GM18519 (cell line): ENCODE data around the gene PLCH1.
"Not testable (repeated sequence)": the region's sequence is repeated elsewhere in the genome, so short reads cannot be mapped to it uniquely, and the experiment has no call there.

Experiments used
- ATAC-seq: cut with Tn5 transposase; IDR thresholded peaks from one replicate; pipeline ENCODE4 v1.9.1; 2021; ENCODE audit warnings: mild to moderate bottlenecking, moderate library complexity; ENCODE audit not compliant: unreplicated experiment, low FRiP score

The PLCH1 gene

GRCh38 chr3:155614410-155614809 is 130.5 kb downstream of the PLCH1 start:
- not testable (repeated sequence) for ATAC-seq

DNA sequence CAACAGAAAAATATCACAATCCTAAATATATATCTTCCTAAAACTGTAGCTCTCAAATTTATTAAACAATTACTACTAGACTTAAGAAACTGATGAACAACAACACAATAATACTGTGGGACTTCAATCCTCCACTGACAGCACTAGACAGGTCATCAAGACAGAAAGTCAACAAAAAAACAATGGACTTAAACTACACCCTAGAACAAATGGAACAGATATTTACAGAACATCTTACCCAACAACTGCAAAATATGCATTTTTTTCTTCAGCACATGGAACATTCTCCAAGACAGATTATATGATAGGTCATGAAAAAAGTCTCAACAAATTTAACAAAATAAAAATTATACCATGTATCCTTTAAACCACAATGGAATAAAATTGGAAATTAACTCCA is 133.4 kb downstream of the PLCH1 start:
- ATAC-seq: no peak

DNA sequence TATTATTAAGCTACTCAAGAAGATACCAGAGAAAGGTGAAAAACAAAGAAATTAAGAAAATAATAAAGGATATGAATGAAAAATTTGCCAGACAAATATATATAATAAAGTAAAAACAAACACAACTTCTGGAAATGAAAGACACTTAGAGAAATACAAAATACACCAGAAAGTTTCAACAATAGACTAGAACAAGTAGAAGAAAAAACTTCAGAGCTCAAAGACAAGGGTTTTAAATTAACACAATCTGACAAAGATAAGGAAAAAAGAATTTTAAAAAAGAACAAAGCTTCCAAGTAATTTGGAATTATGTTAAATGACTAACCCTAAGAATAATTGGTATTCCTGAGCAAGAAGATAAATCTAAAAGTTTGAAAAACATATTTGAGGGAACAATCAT is 135.3 kb downstream of the PLCH1 start:
- ATAC-seq: no peak

- ATAC-seq: no peak
These were observed 136.5 kb downstream of the PLCH1 start for GRCh38 chr3:155608228-155608920.

DNA sequence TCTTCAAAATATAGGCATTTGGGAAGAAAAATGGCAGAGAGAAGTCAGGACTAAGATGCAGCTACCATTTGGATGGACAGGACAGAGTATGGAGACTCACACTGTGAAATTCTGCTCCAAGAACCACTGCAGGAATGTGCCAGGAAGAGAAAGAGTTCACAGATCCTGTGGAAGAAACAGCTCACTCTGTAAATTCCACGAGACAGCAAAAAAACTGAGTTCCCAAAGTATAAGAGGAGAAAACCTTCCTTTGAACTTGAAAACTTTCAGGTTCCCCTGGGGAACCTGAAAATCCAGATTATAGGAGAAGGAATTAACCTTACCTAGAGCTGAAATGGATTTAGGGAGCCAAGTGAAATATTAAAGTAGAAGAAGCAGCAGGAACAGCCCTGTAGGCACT is 137.1 kb downstream of the PLCH1 start:
- no peak for ATAC-seq

- ATAC-seq: no peak
These were observed 139.3 kb downstream of the PLCH1 start for GRCh38 chr3:155605571-155605970.

DNA sequence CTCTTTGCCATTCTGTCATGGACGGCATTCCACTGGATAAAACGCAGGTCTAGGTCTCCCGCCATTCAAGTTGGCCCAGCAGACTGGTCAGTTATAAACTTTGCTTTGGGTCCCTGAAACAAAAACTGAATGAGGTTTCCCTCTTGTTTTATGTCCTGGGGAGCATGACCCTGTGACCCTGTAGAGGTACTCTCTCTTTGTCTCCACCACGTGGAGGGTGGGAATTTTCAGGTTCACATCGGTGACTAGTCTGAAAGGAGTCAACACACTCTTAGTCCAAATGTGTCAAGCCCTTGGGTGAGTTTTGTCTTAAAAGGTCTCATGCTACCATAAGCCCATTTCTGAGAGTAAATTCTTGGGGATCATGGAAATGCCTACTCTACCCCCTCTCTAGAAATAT is 139.9 kb downstream of the PLCH1 start:
- ATAC-seq: no peak

GRCh38 chr3:155604126-155604525 is 140.7 kb downstream of the PLCH1 start:
- ATAC-seq: no peak

GRCh38 chr3:155603302-155603701 is 141.6 kb downstream of the PLCH1 start:
- no peak for ATAC-seq

DNA sequence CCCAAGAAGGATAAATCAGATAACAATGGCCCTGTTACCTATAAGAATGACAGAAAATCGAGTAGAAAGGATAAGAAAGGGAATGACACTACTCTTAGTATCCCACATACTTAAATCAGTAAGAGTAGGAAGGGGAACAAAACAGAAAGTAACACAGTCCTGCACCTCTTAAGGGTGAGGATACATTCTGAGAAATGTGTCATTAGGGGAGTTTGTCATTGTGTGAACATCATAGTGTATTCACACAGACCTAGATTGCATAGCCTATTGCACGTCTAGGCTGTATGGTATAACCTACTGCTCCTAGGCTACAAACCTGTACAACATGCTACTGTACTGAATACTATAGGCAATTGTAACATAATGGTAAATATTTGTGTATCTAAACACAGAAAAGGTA is 142.6 kb downstream of the PLCH1 start:
- ATAC-seq: no peak

GRCh38 chr3:155598671-155599070 is 146.2 kb downstream of the PLCH1 start:
- no peak for ATAC-seq

DNA sequence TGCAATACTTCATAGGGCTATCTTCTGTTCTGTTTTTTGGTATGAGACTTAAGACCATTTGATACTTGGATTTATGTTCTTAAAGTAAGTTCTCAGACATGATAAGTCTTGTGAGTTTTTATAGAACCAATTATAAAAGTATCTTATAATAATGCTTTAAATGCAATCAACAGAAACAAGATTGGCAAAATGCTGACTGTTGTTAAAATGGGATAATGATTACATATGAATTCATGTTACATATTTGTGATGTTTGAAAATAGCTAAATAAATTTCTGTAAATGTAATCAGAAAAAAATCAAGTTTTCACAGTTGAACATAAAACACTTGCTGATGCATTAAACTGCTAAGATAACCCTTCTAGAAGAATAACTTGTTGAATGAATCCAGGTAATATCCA is 148.3 kb downstream of the PLCH1 start:
- no peak for ATAC-seq

GRCh38 chr3:155595371-155595770 is 149.5 kb downstream of the PLCH1 start:
- no peak for ATAC-seq

- ATAC-seq: no peak
These were observed 150.2 kb downstream of the PLCH1 start for GRCh38 chr3:155594526-155595187.

DNA sequence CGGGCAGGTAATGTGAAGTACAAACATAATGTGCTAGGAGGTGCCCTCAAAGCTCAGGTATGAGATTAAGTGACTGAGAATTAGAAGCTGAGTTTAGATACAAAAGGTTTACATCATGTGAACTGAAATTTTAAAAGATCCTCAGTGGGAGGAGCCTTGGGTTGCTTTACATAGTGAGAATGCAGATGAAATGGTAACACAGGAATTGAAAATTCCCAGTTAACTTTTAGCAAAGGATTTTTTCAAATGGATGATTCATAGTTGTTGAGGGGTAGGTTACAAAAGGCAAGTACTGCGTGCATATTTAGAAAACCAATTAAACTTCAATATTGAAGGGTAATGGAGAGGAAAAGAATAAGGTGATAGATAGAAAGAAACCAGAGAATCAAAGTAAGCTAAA is 157.3 kb downstream of the PLCH1 start:
- ATAC-seq: no peak

GRCh38 chr3:155585384-155585783 is 159.5 kb downstream of the PLCH1 start:
- no peak for ATAC-seq

- ATAC-seq: no peak
These were observed 163.3 kb downstream of the PLCH1 start for GRCh38 chr3:155581579-155581978.

DNA sequence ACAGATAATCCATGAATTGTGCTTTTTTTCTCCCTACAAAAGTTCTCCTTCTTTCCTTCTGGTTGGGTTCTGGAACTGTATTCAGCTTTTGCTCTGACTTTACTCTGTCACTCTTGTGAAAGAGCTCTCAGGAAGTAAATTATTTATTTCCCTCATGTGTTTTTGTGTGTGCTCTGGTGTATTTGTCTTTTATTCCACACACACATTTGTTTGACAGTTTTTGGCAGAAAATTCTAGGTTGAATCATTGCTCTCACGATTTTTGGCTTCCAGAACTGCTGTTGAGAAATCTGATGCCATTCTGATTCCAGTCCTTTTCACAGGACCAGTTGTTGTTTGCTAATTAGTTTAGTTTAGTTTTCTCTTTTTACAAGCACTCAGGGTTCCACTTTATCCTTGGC is 172.8 kb downstream of the PLCH1 start:
- no peak for ATAC-seq

DNA sequence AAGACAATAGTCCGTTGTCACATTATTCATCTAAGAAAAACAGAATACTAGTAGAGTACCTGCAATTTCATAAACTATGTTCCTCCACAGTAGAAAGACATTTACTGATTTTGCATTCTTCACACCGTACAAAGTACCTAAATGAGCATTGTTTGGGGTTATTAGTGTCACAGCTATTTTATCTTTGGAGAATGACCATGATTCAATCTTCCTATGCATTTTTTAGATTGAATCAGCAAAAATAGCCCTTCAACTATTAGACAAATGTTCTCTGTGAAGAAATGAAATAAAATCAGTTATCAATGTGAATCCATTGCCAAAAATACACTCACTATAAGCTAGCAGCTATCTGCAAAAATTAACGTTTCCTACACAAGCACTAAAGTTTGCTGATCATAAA is 176.6 kb downstream of the PLCH1 start:
- ATAC-seq: no peak

DNA sequence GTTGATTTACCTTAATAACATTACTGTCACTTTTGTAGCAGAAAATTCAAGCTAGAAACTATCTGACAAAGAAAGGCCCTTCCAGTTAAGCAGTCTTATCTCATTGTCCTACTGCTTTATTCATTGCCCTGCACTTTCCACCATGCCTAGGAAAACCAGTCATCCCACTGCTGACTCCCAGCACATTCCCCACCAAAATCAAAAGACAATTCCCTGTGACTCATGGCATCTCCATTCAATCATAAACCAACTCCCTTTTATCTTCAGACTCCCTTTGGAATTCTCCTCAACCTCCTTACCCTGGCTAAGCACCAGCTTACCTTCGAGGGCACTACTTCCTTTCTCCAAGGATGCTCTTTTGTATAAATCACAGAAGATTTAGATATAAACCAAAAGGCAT is 184.3 kb downstream of the PLCH1 start:
- no peak for ATAC-seq

GRCh38 chr3:155560135-155560534 is 184.7 kb downstream of the PLCH1 start:
- no peak for ATAC-seq

DNA sequence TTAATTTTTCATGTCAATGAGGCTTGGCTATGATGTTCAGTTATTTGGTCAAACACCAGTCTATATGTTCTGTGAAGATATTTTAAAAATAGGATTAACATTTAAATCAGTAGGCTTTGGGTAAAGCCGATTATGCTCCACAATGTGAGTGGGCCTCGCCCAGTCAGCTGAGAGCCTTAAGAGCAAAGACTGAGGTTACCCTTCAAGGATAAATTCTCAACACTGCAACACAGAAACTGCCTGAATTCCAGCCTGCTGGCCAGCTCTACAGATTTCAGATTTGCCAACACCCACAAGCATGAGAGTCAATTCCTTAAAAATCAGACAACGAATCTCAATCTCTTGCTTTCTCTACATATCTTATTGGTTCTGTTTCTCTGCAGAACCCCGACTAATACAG is 188.3 kb downstream of the PLCH1 start:
- ATAC-seq: no peak
